ENCODE measurements around the gene ASPSCR1. TPM values are rescaled to one million over a fixed set of nuclear protein-coding genes. Genes with fewer than 3 reads are reported as not detected.

Gene ASPSCR1
- total and polyA plus RNA-seq, 2 of the 8 experiments (the other 6 are each of a cell fraction or from before 2014, with no cell fraction given), result 33.3 to 43.7 TPM

- peak; percentile 95 for TF ChIP-seq SP1 (IDR thresholded peaks at IDR 0.05; ENCODE audit: low read depth, low read length)
- peak; percentile 16; the same call in 1 of the 2 replicates for TF ChIP-seq TBP (IDR thresholded peaks at IDR 0.05; ENCODE audit: low read depth, low read length)
- no peak; the same call in 1 of the 2 replicates for TF ChIP-seq MAX (IDR thresholded peaks at IDR 0.05)
- TF ChIP-seq TAF7 (optimal IDR thresholded peaks at IDR 0.05; ENCODE audit: borderline replicate concordance, low read depth, low read length), result no peak
Observed at GRCh38 chr17:82034371-82035011, 57.1 kb downstream of the ASPSCR1 start (continued).
